Retinal pigment epithelial cell (primary cell): ENCODE data around the gene NCK2.

Experiments
- DNase-seq: peaks from one replicate; pipeline ENCODE4 v3.0.0-alpha.2; 2010; ENCODE audit warnings: low read depth
- H3K4me3 ChIP-seq: 2 replicates; pipeline ENCODE4 v1.5.1; 2011; ENCODE audit warnings: mild to moderate bottlenecking, low read length, control low read depth, moderate library complexity
- TF ChIP-seq, protein P1 (sequence below): conservative IDR thresholded peaks from 2 replicates; pipeline ENCODE4 v1.5.1; 2011; ENCODE audit warnings: low read depth, low read length, control low read depth, inconsistent platforms

The NCK2 gene

DNA sequence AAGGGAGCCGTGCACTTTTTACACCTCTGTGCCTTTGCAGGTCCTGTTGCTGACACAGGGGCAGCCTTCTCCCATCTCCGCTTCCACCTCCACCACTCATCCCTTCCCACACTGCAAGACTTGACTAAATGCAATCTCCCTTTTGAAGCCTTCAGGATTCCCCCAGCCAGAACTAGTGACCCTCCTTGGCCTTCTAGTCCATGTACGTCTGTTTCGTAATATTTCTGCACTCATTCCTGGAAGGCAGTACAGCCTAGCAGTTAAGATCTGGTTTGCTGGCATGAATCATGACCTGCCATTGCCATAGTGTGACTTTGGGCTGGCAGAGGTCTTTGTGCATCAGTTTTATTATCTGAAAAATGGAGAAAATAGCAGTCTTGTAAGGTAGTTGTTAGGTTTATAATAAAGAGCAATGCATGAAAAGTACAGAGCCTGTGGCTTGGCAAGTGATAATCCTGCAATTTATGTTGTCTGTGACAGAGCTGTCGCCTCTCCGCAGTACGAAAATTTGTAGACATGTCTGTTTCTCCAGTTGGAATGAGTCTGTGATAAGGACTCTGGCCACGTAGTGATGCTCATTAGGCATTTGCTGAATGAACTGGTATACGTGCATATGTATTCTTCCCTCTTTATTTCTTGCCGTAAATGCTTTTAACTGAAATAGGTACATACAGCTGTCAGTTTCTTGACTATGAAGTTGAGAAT, 36.7 kb downstream of the NCK2 start:
- DNase-seq = no peak
- TF ChIP-seq, protein P1, sequence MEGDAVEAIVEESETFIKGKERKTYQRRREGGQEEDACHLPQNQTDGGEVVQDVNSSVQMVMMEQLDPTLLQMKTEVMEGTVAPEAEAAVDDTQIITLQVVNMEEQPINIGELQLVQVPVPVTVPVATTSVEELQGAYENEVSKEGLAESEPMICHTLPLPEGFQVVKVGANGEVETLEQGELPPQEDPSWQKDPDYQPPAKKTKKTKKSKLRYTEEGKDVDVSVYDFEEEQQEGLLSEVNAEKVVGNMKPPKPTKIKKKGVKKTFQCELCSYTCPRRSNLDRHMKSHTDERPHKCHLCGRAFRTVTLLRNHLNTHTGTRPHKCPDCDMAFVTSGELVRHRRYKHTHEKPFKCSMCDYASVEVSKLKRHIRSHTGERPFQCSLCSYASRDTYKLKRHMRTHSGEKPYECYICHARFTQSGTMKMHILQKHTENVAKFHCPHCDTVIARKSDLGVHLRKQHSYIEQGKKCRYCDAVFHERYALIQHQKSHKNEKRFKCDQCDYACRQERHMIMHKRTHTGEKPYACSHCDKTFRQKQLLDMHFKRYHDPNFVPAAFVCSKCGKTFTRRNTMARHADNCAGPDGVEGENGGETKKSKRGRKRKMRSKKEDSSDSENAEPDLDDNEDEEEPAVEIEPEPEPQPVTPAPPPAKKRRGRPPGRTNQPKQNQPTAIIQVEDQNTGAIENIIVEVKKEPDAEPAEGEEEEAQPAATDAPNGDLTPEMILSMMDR = no peak
- H3K4me3 ChIP-seq = no peak overlapping the region

DNA sequence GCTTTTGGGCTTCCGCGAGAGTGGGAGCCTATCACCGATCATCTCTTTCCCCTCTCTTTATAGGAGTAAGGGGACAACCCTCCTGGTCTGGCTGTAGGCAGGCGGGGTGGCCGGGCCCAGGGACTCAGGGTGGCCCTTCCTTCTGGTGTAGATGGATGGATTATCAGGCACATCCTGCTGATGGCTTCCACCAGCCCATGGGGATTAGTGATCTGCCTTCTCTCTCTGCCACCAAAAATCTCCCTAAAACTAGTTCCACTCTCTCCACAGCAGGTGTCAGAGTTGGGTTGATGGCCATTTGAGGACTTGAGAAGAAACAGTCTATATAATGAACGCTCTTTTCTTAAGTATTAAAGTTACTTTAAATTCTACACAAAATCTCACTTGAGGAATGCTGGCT, 37.4 kb downstream of the NCK2 start:
- TF ChIP-seq, protein P1 = peak; percentile 17
- no peak overlapping the region for H3K4me3 ChIP-seq
- no peak for DNase-seq

DNA sequence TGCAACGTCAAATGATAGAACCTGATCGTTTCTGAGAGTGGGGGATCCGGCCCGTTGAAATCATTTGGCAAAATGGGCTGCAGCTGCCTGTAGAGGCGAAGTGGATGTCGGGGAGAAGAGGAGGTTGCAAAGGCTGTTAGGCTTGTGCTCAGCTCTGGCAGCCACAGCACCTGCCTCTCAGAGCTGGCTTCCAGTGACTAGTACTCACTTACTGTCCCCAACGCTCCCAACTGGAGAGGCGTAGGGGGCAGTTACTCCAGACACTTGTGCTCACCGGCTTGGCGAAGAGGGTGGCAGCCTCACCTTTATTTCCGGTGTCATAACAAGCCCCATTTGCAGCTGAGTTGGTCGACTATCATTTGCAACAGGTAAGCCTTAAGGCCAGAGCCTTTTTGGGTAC, 37.9 kb downstream of the NCK2 start:
- DNase-seq = no peak
- TF ChIP-seq, protein P1 = no peak
- no peak overlapping the region for H3K4me3 ChIP-seq

DNA sequence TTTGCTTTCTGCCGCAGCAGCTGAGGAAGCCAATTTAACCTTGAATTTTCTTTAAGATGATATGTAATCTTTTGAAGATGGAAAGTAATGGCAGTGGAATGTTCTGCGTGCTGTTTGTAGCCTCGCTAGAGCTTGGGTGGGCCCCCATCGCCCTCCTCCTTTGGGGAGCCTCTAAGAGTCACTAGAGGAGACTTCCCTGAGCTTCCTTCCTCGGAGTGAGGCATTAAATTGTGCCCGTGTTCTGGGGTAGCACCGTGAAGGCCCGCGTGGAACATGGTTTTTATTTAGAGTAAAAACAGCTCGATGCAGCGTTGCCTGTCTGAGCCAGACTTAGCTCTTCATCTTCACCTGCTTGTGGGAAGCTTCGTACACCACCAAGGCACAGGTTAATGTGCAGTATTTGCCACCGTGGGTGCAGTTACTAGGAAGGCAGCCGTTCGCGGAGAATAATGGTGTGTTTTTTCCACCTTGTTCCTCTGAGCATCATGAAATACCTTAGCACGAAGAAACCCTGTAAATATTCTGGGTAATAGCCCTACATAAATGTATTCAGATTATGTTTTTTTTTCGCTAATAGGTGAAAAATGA, 38.5 kb downstream of the NCK2 start:
- no peak overlapping the region for H3K4me3 ChIP-seq
- TF ChIP-seq, protein P1 = no peak
- DNase-seq = no peak

DNA sequence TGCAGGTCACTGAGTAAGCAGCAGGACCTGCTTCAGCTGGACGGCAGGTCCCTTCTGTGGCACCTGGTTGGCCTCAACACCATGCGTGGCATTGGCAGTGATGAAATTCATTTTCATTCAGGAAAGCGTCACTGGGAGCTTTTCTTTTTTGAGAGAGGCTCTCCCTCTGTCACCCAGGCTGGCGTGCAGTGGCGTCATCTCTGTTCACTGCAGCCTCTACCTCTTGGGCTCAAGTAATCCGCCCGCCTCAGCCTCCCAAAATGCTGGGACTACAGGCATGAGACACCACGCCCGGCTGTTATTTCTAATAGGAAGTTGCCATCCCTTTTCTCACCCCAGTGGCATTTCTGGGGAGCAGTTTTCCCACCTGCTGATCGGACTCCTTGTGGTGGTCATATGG, 39.3 kb downstream of the NCK2 start:
- H3K4me3 ChIP-seq = no peak overlapping the region
- TF ChIP-seq, protein P1 = no peak
- no peak for DNase-seq

DNA sequence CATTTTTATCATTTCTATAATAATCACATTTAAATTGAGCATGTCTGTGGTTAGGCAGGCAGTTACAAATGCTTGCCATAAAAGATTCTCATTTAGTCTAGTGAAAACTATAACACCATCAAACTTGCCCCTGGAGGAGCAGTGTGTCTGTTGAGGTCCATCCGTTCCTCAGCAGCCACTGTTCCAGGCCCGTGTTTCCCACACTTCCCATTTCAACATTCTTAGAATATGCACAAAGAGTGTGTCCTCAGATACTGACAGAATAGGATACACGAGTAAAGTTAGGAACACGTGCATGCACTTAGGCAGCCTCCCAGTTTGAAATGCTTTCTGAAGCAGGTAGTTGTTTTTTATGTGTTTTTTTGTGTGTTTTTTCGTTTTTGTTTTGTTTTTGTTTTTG, 39.9 kb downstream of the NCK2 start:
- TF ChIP-seq, protein P1 = no peak
- no peak for DNase-seq
- no peak overlapping the region for H3K4me3 ChIP-seq
